Rectal smooth muscle tissue (tissue), 1 donor: ENCODE results near the gene ZNF439.
"Not testable (repeated sequence)": the region's sequence is repeated elsewhere in the genome, so short reads cannot be mapped to it uniquely, and the experiment has no call there.

Source experiments
- H3K27ac ChIP-seq: one replicate; pipeline ENCODE4 v1.7.0; 2013; ENCODE audit warnings: low read depth, low read length, inconsistent platforms
- H3K27me3 ChIP-seq: one replicate; pipeline ENCODE4 v1.7.0; 2013; ENCODE audit warnings: low read length; ENCODE audit not compliant: control insufficient read depth, insufficient read depth
- H3K36me3 ChIP-seq: one replicate; pipeline ENCODE4 v1.7.0; 2013; ENCODE audit warnings: low read length; ENCODE audit not compliant: control insufficient read depth, insufficient read depth
- H3K4me1 ChIP-seq: one replicate; pipeline ENCODE4 v1.7.0; 2013; ENCODE audit warnings: low read length; ENCODE audit not compliant: control insufficient read depth, insufficient read depth
- H3K4me3 ChIP-seq: one replicate; pipeline ENCODE4 v1.7.0; 2013; ENCODE audit warnings: low read length
- H3K9ac ChIP-seq: one replicate; pipeline ENCODE4 v1.7.0; 2013; ENCODE audit warnings: low read length

Gene ZNF439

DNA sequence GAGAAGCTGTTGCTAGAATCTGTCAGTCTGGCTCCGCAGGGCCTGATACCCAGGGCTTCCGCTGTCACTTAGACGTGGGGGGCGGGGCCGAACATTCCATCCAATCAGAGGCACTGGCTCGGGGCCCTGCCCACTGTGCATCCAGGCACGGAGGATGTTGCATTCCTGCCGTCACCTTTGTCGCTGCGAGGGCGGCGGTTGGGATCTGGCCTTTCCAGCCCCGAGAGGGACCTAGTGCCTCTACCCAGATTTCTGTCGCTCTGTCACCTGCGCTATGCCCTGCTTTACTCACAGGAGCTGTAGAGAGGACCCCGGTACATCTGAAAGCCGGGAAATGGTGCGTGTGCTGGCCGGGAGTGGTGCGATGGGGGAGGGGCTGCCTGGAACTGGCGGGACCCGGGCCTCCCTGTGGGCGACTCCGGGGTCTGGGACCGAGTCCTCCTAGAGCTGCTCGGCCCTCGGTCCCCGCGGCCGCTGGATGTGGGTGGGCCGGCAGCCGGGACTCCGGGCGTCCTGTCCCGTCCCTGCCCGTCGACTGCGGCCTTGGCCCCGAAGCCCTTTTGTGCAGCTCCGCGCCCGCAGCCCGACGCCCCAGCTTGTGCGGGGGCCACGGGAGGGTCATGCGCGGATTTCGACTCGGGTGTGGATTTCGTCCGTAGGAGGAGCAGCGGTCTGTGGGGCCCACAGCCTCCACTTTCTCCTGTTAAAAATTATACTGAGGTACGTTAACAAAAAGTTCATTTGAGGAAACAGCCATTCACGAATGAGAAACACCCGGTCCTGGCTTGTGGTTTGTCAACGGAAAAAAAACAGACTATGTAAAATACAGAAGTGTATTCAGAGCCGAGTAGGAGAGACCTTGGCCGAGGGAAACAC, at the start of gene ZNF439:
Gene ZNF439 (plus strand): TSS at position 133 of the 876 bp plus-strand sequence. CDS start 142 bp downstream, at position 275.
- H3K9ac ChIP-seq, result no peak within 1 kb of the TSS
- no peaks in the 10 kb centered on the region for H3K36me3 ChIP-seq
- peak within 1 kb of the TSS; percentile 76 for H3K4me3 ChIP-seq
- H3K27me3 ChIP-seq, result no peaks in the 10 kb centered on the region
- H3K27ac ChIP-seq, result no peak within 1 kb of the TSS
- no peaks in the 10 kb centered on the region for H3K4me1 ChIP-seq

DNA sequence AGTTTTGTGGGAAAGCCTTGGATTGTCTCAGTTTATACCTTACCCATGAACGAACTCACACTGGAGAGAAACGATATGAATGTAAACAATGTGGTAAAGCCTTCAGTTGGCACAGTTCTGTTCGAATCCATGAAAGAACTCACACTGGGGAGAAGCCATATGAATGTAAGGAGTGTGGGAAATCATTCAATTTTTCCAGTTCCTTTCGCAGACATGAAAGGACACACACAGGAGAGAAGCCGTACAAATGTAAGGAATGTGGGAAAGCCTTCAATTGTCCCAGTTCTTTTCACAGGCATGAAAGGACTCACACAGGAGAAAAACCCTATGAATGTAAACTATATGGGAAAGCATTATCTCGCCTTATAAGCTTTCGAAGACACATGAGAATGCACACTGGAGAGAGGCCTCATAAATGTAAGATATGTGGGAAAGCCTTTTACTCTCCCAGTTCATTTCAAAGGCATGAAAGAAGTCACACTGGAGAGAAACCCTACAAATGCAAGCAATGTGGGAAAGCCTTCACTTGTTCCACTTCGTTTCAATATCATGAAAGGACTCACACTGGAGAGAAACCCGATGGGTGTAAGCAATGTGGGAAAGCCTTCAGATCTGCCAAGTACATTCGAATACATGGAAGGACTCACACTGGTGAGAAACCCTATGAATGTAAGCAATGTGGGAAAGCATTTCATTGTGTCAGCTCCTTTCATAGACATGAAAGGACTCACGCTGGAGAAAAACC, 42.0 kb upstream of the ZNF439 start:
- no peaks in the 10 kb centered on the region for H3K4me1 ChIP-seq
- no peak overlapping the region for H3K4me3 ChIP-seq
- H3K9ac ChIP-seq, result no peak overlapping the region

DNA sequence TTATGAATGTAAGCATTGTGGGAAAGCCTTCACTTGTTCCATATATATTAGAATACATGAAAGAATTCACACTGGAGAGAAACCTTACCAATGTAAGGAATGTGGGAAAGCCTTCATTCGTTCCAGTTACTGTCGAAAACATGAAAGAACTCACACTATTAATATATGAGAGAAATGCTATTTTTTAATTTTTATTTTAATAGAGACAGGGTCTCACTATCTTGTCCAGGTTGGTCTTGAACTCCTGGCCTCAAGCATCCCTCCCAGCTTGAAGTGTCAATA, 41.5 kb upstream of the ZNF439 start:
- Histone ChIP-seq H3K27ac (no peak overlapping the region), H3K4me1 (no peaks in the 10 kb centered on the region), H3K9ac (no peak overlapping the region), H3K36me3 (peaks cover 9% of the 10 kb centered on the region), H3K4me3 (no peak overlapping the region), H3K27me3 (no peaks in the 10 kb centered on the region)

More for the DNA sequence above, 42.0 kb upstream of the ZNF439 start:
- no peak overlapping the region for H3K27ac ChIP-seq
- H3K27me3 ChIP-seq, result no peaks in the 10 kb centered on the region
- peaks cover 9% of the 10 kb centered on the region for H3K36me3 ChIP-seq

DNA sequence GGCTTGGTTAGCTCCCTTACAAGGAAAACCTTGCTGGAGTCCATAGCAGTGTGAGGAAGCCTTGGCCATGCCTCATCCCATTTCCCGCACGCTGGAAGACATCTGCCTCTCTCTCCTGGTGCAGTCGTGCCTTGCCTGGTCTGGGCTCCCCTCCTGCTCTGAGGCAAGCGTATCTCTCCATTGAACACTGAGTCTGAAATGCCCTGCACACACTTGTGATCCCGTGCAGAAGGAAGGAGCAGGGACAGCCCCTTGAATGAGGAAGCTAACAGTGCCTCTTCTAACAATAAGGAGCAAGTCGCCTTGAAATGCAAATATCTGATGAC, 34.9 kb upstream of the ZNF439 start:
- peak overlapping the region; percentile 34 for H3K9ac ChIP-seq
- peak overlapping the region; percentile 7 for H3K27ac ChIP-seq
- H3K36me3 ChIP-seq, result no peaks in the 10 kb centered on the region
- no peaks in the 10 kb centered on the region for H3K27me3 ChIP-seq
- peak overlapping the region; percentile 66 for H3K4me3 ChIP-seq
- H3K4me1 ChIP-seq, result no peaks in the 10 kb centered on the region

DNA sequence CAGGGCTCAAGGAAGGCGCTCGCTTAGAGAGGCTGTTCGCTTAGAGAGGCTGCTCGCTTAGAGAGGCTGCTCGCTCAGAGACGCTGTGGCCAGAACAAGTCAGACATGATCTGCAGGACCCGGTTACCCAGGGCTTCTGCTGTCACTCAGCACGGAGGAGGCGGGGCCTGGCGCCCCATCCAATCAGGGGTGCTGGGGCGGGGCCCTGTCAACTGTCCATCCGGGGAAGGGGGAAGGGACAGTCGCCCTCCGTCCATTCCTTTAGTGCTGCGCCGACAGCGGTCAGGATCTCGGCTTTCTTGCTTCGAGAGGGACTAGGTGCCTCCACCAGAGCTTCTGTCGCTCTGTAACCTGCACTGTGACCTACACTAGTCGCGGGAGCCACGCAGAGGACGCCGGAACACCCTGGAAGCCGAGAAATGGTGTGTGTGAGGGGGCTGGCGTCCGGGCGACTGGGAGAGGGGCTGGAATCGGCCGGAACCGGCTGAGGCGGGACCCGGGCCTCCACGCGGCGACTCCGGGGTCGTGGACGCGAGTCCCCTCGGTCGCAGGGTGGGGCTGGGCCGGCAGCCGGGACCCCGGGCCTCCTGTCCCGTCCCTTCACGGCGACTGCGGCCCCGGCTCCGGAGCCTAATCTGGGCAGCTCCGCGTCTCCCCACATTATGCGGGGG, 34.4 kb upstream of the ZNF439 start, which contains the start of gene ZNF440:
Gene ZNF440 (plus strand): TSS at position 245 of the 671 bp plus-strand sequence. CDS start 175 bp downstream, at position 420.
- peak within 1 kb of the TSS; percentile 80 for H3K9ac ChIP-seq
- peak within 1 kb of the TSS; percentile 83 for H3K27ac ChIP-seq
- no peaks in the 10 kb centered on the region for H3K36me3 ChIP-seq
- no peaks in the 10 kb centered on the region for H3K4me1 ChIP-seq
- no peaks in the 10 kb centered on the region for H3K27me3 ChIP-seq
- H3K4me3 ChIP-seq, result peak within 1 kb of the TSS; percentile 87

DNA sequence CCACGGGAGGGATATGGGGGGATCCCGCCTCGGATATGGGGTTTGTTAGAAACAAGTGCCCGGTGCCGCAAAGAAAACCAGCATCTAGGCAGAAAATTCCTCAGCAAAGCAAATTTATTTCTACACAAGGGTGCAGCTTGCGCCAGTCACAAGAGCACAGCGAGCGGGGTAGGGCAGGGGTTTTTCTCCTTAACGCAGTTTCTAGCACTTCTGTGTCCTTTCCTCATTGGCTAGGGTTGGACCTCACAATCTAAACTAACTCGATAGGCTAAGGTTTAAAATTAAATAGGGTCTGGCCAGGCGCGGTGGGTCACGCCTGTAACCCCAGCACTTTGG, 33.9 kb upstream of the ZNF439 start:
- Histone ChIP-seq H3K4me3 (peak overlapping the region; percentile 87), H3K27ac (peak overlapping the region; percentile 83), H3K27me3 (no peaks in the 10 kb centered on the region), H3K4me1 (no peaks in the 10 kb centered on the region), H3K9ac (no peak overlapping the region), H3K36me3 (no peaks in the 10 kb centered on the region)

DNA sequence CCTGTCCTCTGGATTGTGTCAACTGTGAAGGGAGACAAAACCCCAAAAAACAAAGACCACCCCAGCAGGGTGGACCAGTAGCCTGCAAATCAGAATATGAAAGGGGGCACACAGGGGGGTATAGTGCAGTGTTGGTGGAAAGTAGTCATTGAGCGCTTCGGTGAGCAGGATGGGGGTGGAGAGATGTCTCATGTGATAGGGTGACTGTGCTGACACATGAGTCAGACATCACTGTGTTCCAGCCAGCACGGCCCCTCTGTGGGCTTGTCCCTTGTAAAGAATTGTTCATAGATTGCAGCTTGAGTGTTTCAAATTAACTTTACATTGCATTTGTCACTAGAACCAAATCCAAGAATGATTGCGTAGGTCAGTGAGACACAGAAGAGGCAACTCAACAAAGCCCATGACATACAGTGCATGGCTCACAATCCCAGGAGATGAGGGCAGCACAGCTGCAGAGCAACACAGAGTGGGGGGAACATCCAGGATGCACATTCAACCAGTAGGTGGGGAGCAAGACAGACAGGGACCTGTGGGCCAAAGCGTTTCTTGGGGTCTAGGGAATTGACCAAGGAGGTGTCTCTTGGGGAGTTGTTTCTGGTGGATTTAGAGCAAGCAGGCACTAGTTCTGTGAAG, 26.9 kb upstream of the ZNF439 start:
- H3K27ac ChIP-seq, result no peak overlapping the region

DNA sequence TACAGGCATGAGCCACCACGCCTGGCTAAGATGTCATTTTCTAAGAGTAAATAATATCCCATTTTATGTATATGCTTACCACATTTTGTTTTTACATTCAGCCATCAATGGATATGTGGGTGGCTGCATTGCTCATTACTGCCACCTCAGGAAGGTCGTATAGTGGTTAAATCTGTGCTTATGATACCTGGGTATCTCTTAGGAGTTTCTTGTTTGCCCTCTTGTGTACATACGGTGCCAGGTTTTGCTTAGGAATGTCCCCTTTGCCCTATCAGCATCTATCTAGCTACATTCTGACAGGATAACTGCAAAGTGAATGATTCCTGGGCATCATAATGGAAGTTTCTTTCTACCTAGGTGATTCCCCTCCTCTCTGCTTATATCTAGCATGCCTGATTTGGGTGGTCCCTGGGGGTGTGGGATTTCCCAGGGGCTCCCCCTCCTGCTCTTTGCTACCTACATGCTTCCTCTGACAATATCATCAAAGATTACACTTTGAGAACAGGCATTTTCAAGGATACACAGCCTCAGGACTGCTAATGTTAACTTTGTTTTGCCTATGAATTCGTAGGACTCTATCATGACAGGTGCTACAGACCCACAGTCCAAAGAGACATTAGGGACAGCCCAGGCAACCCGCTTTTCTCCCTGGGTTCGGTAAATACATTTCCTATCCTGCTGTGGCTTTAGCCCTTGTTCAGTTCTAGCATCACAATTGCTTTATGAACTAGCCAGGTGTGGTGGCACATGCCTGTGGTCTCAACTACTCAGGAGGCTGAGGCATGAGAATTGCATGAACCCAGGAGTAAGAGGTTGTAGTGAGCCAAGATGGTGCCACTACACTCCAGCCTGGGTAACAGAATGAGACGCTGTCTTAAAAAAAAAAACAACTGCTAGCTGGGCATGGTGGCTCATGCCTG, 19.3 kb upstream of the ZNF439 start:
- H3K36me3 ChIP-seq, result peaks cover 19% of the 10 kb centered on the region
- not testable (repeated sequence) for H3K4me1 ChIP-seq, H3K27me3 ChIP-seq, H3K4me3 ChIP-seq, H3K27ac ChIP-seq, H3K9ac ChIP-seq

More for the DNA sequence above, 26.9 kb upstream of the ZNF439 start:
- Histone ChIP-seq H3K9ac (no peak overlapping the region), H3K4me3 (no peak overlapping the region), H3K4me1 (no peaks in the 10 kb centered on the region), H3K36me3 (peaks cover 5% of the 10 kb centered on the region), H3K27me3 (no peaks in the 10 kb centered on the region)

DNA sequence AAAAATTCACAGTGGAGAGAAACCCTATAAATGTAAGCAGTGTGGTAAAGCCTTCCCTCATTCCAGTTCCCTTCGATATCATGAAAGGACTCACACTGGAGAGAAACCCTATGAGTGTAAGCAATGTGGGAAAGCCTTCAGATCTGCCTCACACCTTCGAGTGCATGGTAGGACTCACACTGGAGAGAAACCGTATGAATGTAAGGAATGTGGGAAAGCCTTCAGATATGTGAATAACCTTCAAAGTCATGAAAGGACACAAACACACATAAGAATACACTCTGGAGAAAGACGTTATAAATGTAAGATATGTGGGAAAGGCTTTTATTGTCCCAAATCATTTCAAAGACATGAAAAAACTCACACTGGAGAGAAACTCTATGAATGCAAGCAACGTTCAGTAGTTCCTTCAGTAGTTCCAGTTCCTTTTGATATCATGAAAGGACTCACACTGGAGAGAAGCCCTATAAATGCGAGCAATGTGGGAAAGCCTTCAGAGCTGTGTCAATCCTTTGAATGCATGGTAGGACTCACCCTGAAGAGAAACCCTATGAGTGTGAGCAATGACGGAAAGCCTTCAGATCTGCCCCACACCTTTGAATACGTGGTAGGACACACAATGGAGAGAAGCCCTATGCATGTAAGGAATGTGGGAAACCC, 16.1 kb upstream of the ZNF439 start:
- Histone ChIP-seq H3K4me3 (peak overlapping the region; percentile 27), H3K9ac (no peak overlapping the region), H3K36me3 (peaks cover 19% of the 10 kb centered on the region), H3K27me3 (no peaks in the 10 kb centered on the region), H3K27ac (no peak overlapping the region), H3K4me1 (no peaks in the 10 kb centered on the region)

DNA sequence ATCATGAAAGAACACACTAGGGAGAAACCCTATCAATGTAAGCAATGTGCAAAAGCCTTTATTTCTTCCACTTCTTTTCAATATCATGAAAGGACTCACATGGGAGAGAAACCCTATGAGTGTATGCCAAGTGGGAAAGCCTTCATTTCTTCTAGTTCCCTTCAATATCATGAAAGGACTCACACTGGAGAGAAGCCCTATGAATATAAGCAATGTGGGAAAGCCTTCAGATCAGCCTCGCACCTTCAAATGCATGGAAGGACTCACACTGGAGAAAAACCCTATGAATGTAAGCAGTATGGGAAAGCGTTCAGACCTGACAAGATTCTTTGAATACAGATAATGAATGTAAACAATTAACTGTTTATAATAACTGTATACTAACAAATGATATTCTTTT, 15.0 kb upstream of the ZNF439 start:
- Histone ChIP-seq H3K4me3 (no peak overlapping the region), H3K27me3 (no peaks in the 10 kb centered on the region), H3K27ac (no peak overlapping the region), H3K9ac (no peak overlapping the region), H3K36me3 (peaks cover 19% of the 10 kb centered on the region), H3K4me1 (no peaks in the 10 kb centered on the region)

DNA sequence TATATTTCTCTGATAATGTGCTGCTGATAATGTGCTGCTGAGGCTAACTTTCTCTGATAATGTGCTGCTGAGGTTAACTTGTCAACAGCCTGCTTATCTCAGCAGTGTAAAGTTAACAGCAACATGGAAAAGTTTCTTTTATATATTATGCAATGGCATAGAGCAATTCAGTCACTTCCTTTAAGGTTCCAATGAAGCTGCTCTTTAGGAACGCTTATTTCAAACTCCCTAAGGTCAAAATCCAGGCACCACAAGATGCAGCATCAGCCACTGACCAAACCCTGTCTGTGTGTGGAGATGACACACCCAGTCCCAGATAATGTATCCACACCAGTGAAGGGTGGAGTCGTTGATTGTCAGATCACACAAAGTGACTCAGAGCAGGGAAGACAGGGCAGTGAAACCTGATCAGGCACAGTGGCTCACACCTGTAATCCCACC, 12.9 kb upstream of the ZNF439 start:
- H3K9ac ChIP-seq, H3K27ac ChIP-seq, H3K4me3 ChIP-seq, H3K27me3 ChIP-seq, H3K4me1 ChIP-seq: not testable (repeated sequence)
- H3K36me3 ChIP-seq, result peaks cover 19% of the 10 kb centered on the region
